ENCODE data around the gene ATAD1. TPM values are rescaled to one million over a fixed set of nuclear protein-coding genes. Genes with fewer than 3 reads are reported as not detected.
"Not testable (repeated sequence)": the region's sequence is repeated elsewhere in the genome, so short reads cannot be mapped to it uniquely, and the experiment has no call there.

The ATAD1 gene
- polyA plus RNA-seq, 4 donors, result 5.1 to 34.4 (median 11.4) TPM

DNA sequence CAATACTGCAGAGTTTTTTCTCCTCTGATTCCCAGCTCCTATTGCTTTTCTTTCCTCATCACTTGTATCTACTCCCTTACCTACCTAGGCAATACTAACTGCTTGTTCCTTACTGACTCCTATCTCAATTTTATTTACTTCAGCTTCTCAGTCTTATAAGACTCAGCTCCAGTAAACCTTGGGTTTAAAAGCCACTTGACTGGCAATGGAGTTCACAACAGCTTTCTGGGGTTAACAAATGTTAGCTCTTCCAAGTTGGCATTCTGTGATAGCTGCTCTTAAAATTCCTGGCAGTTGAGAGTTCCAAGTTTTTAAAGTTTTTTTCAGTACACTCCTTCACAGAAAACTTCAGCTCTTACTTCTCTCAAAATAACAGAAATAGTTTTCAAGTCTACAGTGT, 14.2 kb downstream of the ATAD1 start:
- H3K36me3 ChIP-seq (ENCODE audit: control insufficient read depth in 3 of 3, insufficient read depth in 2 of 3, low read depth in 1 of 3, low read length in 3 of 3), result peaks cover 4 to 9% (median 5%) of the 10 kb centered on the region in 3 donors
- H3K9me3 ChIP-seq (ENCODE audit: control insufficient read depth in 2 of 2, insufficient read depth in 1 of 2, low read depth in 1 of 2, low read length in 1 of 2), result peaks cover 0 to 14% of the 10 kb centered on the region in 2 donors
- H3K27me3 ChIP-seq (ENCODE audit: control insufficient read depth in 3 of 3, insufficient read depth in 3 of 3, low read length in 3 of 3), result no peaks in the 10 kb centered on the region
- DNase-seq (no peak), FAIRE-seq (no peak)
- H3K4me3 ChIP-seq (ENCODE audit: low read depth in 1 of 3, low read length in 3 of 3), result no peak overlapping the region
- no peaks in the 10 kb centered on the region for H3K4me1 ChIP-seq (ENCODE audit: control insufficient read depth in 3 of 3, insufficient read depth in 2 of 3, low read depth in 1 of 3, low read length in 2 of 3)
- no peak overlapping the region for H3K27ac ChIP-seq (ENCODE audit: low read depth in 1 of 3, low read length in 2 of 3)

DNA sequence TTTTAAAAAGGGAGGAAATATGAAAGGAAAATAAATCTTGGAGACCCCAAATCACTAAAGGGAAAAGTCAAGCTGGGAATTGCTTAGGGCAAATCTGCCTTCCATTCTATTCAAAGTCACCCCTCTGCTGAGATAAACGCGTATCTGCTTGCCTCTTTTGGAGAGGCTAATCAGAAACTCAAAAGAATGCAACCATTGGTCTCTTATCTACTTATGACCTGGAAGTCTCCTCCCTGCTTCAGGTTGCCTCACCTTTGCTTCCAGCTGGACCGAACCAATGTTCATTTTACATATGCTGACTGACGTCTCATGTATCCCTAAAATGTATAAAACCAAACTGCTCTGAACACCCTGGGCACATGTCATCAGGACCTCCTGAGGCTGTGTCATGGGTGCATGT, 14.7 kb downstream of the ATAD1 start:
- no peak for FAIRE-seq

DNA sequence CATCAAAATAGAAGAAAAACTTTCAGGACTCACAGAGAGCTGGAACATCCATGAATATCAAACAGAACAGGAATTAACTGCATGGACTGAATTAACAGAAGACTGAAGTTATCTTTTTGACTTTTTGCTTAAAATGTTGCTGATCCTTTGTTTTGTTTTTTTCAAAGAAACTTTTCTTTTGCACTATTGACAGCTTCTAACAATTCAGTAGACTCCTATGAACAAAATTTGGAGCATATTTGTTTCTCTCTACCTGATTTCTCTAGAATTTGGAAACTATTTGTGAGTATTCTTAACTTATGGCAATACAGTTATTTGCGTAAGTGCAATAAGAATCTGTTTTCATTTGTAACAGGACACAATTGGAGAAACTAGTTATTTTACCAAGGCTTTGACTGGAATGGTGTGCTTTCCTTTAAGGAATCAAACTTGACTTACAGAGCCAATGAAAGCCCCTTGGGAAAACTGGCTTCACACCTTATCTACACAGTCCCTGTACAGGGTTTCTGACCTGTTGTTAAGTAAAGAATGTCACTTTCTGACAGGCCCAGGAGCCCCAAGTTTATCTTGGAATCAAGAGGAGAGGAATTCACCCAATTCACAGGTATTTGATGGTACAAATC, 16.1 kb downstream of the ATAD1 start:
- FAIRE-seq; H3K4me1 ChIP-seq (ENCODE audit: control insufficient read depth in 3 of 3, insufficient read depth in 2 of 3, low read depth in 1 of 3, low read length in 2 of 3); H3K27me3 ChIP-seq (ENCODE audit: control insufficient read depth in 3 of 3, insufficient read depth in 3 of 3, low read length in 3 of 3); H3K27ac ChIP-seq (ENCODE audit: low read depth in 1 of 3, low read length in 2 of 3); H3K4me3 ChIP-seq (ENCODE audit: low read depth in 1 of 3, low read length in 3 of 3): not testable (repeated sequence)
- 96 to 100% (median 96%) methylated on average over 1 of the region's 1 CpG for WGBS, 3 donors
- DNase-seq, result peak in 1 of 2 donors; percentile 6
- Histone ChIP-seq H3K9me3 (ENCODE audit: control insufficient read depth in 2 of 2, insufficient read depth in 1 of 2, low read depth in 1 of 2, low read length in 1 of 2) (peaks cover 0 to 14% of the 10 kb centered on the region in 2 donors), H3K36me3 (ENCODE audit: control insufficient read depth in 3 of 3, insufficient read depth in 2 of 3, low read depth in 1 of 3, low read length in 3 of 3) (peaks cover 4 to 11% (median 9%) of the 10 kb centered on the region in 3 donors)

More for the DNA sequence above, 14.7 kb downstream of the ATAD1 start:
- H3K36me3 ChIP-seq (ENCODE audit: control insufficient read depth in 3 of 3, insufficient read depth in 2 of 3, low read depth in 1 of 3, low read length in 3 of 3), result peaks cover 4 to 8% (median 5%) of the 10 kb centered on the region in 3 donors
- no peak overlapping the region for H3K4me3 ChIP-seq (ENCODE audit: low read depth in 1 of 3, low read length in 3 of 3)
- H3K27ac ChIP-seq (ENCODE audit: low read depth in 1 of 3, low read length in 2 of 3), result no peak overlapping the region
- no peaks in the 10 kb centered on the region for H3K4me1 ChIP-seq (ENCODE audit: control insufficient read depth in 3 of 3, insufficient read depth in 2 of 3, low read depth in 1 of 3, low read length in 2 of 3)
- peaks cover 0 to 14% of the 10 kb centered on the region in 2 donors for H3K9me3 ChIP-seq (ENCODE audit: control insufficient read depth in 2 of 2, insufficient read depth in 1 of 2, low read depth in 1 of 2, low read length in 1 of 2)
- 97 to 99% (median 97%) methylated on average over 4 of the region's 4 CpGs for WGBS, 3 donors
- no peak for DNase-seq
- H3K27me3 ChIP-seq (ENCODE audit: control insufficient read depth in 3 of 3, insufficient read depth in 3 of 3, low read length in 3 of 3), result no peaks in the 10 kb centered on the region

DNA sequence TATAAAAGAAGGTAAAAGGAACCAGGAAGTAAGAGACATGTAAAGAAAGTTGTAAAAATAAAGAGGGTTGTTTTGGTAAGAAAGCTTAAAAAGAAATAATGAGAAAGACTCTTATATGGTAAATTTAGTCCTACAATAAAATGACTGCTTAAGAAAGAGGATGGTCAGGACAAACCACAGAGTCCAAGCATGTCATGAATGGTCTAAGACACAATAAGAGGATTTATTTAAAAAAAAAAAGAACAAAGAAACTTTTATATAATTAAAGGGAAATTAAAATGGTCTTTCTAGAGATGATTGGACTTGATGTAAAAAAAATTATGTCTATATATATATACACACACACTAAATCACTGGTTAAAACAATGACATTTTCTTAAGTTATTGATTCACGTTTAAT, 18.2 kb downstream of the ATAD1 start:
- no peak for FAIRE-seq
- DNase-seq, result no peak
- Histone ChIP-seq H3K27me3 (ENCODE audit: control insufficient read depth in 3 of 3, insufficient read depth in 3 of 3, low read length in 3 of 3) (no peaks in the 10 kb centered on the region), H3K4me3 (ENCODE audit: low read depth in 1 of 3, low read length in 3 of 3) (no peak overlapping the region), H3K4me1 (ENCODE audit: control insufficient read depth in 3 of 3, insufficient read depth in 2 of 3, low read depth in 1 of 3, low read length in 2 of 3) (no peaks in the 10 kb centered on the region), H3K36me3 (ENCODE audit: control insufficient read depth in 3 of 3, insufficient read depth in 2 of 3, low read depth in 1 of 3, low read length in 3 of 3) (peaks cover 6 to 11% (median 9%) of the 10 kb centered on the region in 3 donors), H3K9me3 (ENCODE audit: control insufficient read depth in 2 of 2, insufficient read depth in 1 of 2, low read depth in 1 of 2, low read length in 1 of 2) (peaks cover 0 to 14% of the 10 kb centered on the region in 2 donors), H3K27ac (ENCODE audit: low read depth in 1 of 3, low read length in 2 of 3) (no peak overlapping the region)
- WGBS, 3 donors, result 95 to 100% (median 100%) methylated on average over 1 of the region's 1 CpG

DNA sequence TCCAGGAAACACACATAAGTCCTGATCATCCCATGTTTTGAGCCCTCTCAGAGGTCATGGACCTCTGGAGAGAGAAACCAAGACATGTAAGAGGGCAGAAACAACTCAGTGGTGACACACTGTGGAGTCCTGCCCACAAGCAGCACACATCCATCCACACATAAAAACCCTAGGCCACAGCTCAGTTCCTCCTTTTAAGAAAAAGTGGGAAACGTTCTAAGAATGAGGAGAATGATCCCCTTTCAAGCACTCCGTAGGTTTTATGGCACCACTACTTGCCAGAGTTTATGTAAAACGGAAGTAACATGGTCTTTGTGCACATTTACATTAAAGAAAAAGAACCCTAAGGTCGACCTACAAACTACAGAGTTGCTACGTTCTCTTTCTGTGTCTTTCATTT, 19.9 kb downstream of the ATAD1 start:
- Histone ChIP-seq H3K9me3 (ENCODE audit: control insufficient read depth in 2 of 2, insufficient read depth in 1 of 2, low read depth in 1 of 2, low read length in 1 of 2) (peaks cover 0 to 8% of the 10 kb centered on the region in 2 donors), H3K27me3 (ENCODE audit: control insufficient read depth in 3 of 3, insufficient read depth in 3 of 3, low read length in 3 of 3) (no peaks in the 10 kb centered on the region), H3K4me3 (ENCODE audit: low read depth in 1 of 3, low read length in 3 of 3) (no peak overlapping the region), H3K27ac (ENCODE audit: low read depth in 1 of 3, low read length in 2 of 3) (no peak overlapping the region), H3K36me3 (ENCODE audit: control insufficient read depth in 3 of 3, insufficient read depth in 2 of 3, low read depth in 1 of 3, low read length in 3 of 3) (peaks cover 4 to 9% (median 8%) of the 10 kb centered on the region in 3 donors), H3K4me1 (ENCODE audit: control insufficient read depth in 3 of 3, insufficient read depth in 2 of 3, low read depth in 1 of 3, low read length in 2 of 3) (no peaks in the 10 kb centered on the region)
- WGBS, 3 donors, result 92 to 96% (median 93%) methylated on average over 5 of the region's 5 CpGs
- FAIRE-seq (no peak), DNase-seq (no peak)

DNA sequence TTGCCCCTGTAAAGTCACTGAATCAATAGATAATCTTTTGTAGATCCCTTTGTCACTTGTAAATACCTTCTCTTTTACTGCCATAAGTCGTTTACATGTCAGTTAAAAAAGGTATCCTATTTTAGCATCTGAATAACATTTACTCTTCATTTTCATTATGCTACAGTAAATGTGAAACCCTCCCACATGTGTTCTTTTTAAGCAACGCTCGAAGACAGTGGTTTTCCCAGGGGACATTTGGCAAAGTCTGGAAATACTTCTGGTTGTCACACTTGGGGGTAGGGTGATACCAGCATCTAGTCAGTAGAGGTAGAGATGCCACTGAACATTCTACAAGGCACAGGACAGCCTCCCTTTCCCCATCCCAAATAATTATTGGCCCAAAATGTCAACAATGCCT, 23.7 kb downstream of the ATAD1 start:
- no peaks in the 10 kb centered on the region for H3K4me1 ChIP-seq (ENCODE audit: control insufficient read depth in 3 of 3, insufficient read depth in 2 of 3, low read depth in 1 of 3, low read length in 2 of 3)
- FAIRE-seq (no peak), DNase-seq (no peak)
- peaks cover 4 to 10% (median 8%) of the 10 kb centered on the region in 3 donors for H3K36me3 ChIP-seq (ENCODE audit: control insufficient read depth in 3 of 3, insufficient read depth in 2 of 3, low read depth in 1 of 3, low read length in 3 of 3)
- H3K4me3 ChIP-seq (ENCODE audit: low read depth in 1 of 3, low read length in 3 of 3), result no peak overlapping the region
- H3K27ac ChIP-seq (ENCODE audit: low read depth in 1 of 3, low read length in 2 of 3), result no peak overlapping the region
- no peaks in the 10 kb centered on the region for H3K27me3 ChIP-seq (ENCODE audit: control insufficient read depth in 3 of 3, insufficient read depth in 3 of 3, low read length in 3 of 3)
- H3K9me3 ChIP-seq (ENCODE audit: control insufficient read depth in 2 of 2, insufficient read depth in 1 of 2, low read depth in 1 of 2, low read length in 1 of 2), result no peaks in the 10 kb centered on the region
- 74 to 81% (median 76%) methylated on average over 3 of the region's 3 CpGs for WGBS, 3 donors

DNA sequence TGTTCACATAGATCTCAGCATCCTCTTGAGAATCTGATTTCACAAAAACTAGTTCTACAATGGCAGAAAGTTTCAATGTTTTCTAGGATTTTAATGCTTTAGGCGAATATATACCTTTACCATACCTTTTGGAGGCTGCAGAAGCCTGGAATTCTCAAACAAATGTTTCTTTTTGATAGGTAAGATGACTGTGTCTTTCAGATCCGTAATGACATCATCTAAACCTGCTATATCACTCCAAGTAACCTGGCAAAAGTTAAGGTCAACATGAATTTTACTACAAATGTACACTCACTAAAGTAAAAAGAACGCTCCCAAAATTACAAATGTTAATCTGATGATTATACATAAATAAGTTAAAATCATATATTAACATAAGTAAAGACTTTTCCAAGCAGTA, 27.8 kb downstream of the ATAD1 start:
- Histone ChIP-seq H3K9me3 (ENCODE audit: control insufficient read depth in 2 of 2, insufficient read depth in 1 of 2, low read depth in 1 of 2, low read length in 1 of 2) (no peaks in the 10 kb centered on the region), H3K4me3 (ENCODE audit: low read depth in 1 of 3, low read length in 3 of 3) (no peak overlapping the region), H3K27me3 (ENCODE audit: control insufficient read depth in 3 of 3, insufficient read depth in 3 of 3, low read length in 3 of 3) (no peaks in the 10 kb centered on the region), H3K36me3 (ENCODE audit: control insufficient read depth in 3 of 3, insufficient read depth in 2 of 3, low read depth in 1 of 3, low read length in 3 of 3) (peaks cover 2 to 15% (median 6%) of the 10 kb centered on the region in 3 donors), H3K4me1 (ENCODE audit: control insufficient read depth in 3 of 3, insufficient read depth in 2 of 3, low read depth in 1 of 3, low read length in 2 of 3) (no peaks in the 10 kb centered on the region), H3K27ac (ENCODE audit: low read depth in 1 of 3, low read length in 2 of 3) (no peak overlapping the region)
- 86 to 94% (median 92%) methylated on average over 3 of the region's 3 CpGs for WGBS, 3 donors
- FAIRE-seq (no peak), DNase-seq (no peak)

DNA sequence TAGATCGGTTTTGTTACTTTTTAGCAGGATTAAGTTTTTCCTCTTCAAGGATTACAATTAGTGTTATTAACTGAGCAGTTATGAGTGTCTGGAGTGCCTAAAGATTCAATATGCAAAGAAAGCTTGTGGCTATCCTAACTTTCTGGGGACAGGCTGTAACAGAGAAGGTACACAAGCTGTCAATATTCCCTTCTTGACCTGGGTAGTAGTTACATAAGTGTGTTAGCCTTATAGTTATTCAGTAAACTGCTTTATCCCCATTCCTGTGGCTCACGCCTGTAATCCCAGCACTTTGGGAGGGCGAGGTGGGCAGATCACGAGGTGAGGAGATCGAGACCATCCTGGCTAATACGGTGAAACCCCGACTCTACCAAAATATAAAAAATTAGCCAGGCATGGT, 31.6 kb downstream of the ATAD1 start:
- Histone ChIP-seq H3K27me3 (ENCODE audit: control insufficient read depth in 3 of 3, insufficient read depth in 3 of 3, low read length in 3 of 3) (no peaks in the 10 kb centered on the region), H3K4me3 (ENCODE audit: low read depth in 1 of 3, low read length in 3 of 3) (no peak overlapping the region), H3K36me3 (ENCODE audit: control insufficient read depth in 3 of 3, insufficient read depth in 2 of 3, low read depth in 1 of 3, low read length in 3 of 3) (peaks cover 0 to 29% (median 4%) of the 10 kb centered on the region in 3 donors), H3K9me3 (ENCODE audit: control insufficient read depth in 2 of 2, insufficient read depth in 1 of 2, low read depth in 1 of 2, low read length in 1 of 2) (no peaks in the 10 kb centered on the region), H3K4me1 (ENCODE audit: control insufficient read depth in 3 of 3, insufficient read depth in 2 of 3, low read depth in 1 of 3, low read length in 2 of 3) (no peaks in the 10 kb centered on the region), H3K27ac (ENCODE audit: low read depth in 1 of 3, low read length in 2 of 3) (no peak overlapping the region)
- 96 to 99% (median 98%) methylated on average over 7 of the region's 7 CpGs for WGBS, 3 donors
- DNase-seq (no peak), FAIRE-seq (no peak)

DNA sequence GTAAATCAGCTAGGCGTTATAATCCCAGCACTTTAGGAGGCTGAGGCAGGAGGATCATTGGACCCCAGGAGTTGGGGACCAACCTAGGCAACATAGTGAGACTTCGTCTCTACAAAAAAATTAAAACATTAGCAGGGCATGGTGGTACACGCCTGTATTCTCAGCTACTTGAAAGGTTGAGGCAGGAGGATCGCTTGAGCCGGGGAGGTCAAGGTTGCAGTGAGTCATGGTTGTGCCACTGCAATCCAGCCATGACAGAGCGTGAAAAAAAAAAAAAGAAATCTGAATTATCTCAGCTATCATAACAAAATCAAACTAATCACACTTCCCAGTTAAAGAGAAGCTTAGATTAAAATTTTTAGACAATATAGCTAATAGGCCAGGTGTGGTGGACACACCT, 35.3 kb downstream of the ATAD1 start:
- WGBS, 3 donors, result 75 to 96% (median 85%) methylated on average over 6 of the region's 6 CpGs
- peaks cover 0 to 25% (median 4%) of the 10 kb centered on the region in 3 donors for H3K36me3 ChIP-seq (ENCODE audit: control insufficient read depth in 3 of 3, insufficient read depth in 2 of 3, low read depth in 1 of 3, low read length in 3 of 3)

More for the DNA sequence above, 35.3 kb downstream of the ATAD1 start:
- DNase-seq (peak in 1 of 2 donors; percentile 23), FAIRE-seq (no peak)
- H3K27ac ChIP-seq (ENCODE audit: low read depth in 1 of 3, low read length in 2 of 3), result no peak overlapping the region
- no peaks in the 10 kb centered on the region for H3K4me1 ChIP-seq (ENCODE audit: control insufficient read depth in 3 of 3, insufficient read depth in 2 of 3, low read depth in 1 of 3, low read length in 2 of 3)
- no peaks in the 10 kb centered on the region for H3K27me3 ChIP-seq (ENCODE audit: control insufficient read depth in 3 of 3, insufficient read depth in 3 of 3, low read length in 3 of 3)
- no peaks in the 10 kb centered on the region for H3K9me3 ChIP-seq (ENCODE audit: control insufficient read depth in 2 of 2, insufficient read depth in 1 of 2, low read depth in 1 of 2, low read length in 1 of 2)
- H3K4me3 ChIP-seq (ENCODE audit: low read depth in 1 of 3, low read length in 3 of 3), result no peak overlapping the region
